ENCODE measurements around the gene NDUFAF2.
A peak's percentile ranks its signal among the peaks of the same experiment; 100 is the strongest.

The NDUFAF2 gene

GRCh38 chr5:61176631-61177030 lies 231.6 kb downstream of the NDUFAF2 start:
- DNase-seq (ENCODE audit: low read depth in 2 of 2), result no peak
- H3K4me3 ChIP-seq (replicated peaks in 1 of 2; ENCODE audit: low read depth in 2 of 2, low read length in 2 of 2), result no peak overlapping the region
- TF ChIP-seq CTCF (IDR thresholded peaks at IDR 0.05; ENCODE audit: low read depth, low read length), result no peak

- H3K4me3 ChIP-seq (replicated peaks in 1 of 2; ENCODE audit: low read depth in 2 of 2, low read length in 2 of 2), result no peak overlapping the region
- DNase-seq (ENCODE audit: low read depth in 2 of 2), result no peak
- no peak for TF ChIP-seq CTCF (IDR thresholded peaks at IDR 0.05; ENCODE audit: low read depth, low read length)
These were observed 232.1 kb downstream of the NDUFAF2 start for GRCh38 chr5:61177070-61177469.

- DNase-seq (ENCODE audit: low read depth in 2 of 2), result no peak
- no peak overlapping the region for H3K4me3 ChIP-seq (replicated peaks in 1 of 2; ENCODE audit: low read depth in 2 of 2, low read length in 2 of 2)
- TF ChIP-seq CTCF (IDR thresholded peaks at IDR 0.05; ENCODE audit: low read depth, low read length), result no peak
These were observed 232.7 kb downstream of the NDUFAF2 start for GRCh38 chr5:61177716-61178115.

GRCh38 chr5:61178702-61179101 lies 233.7 kb downstream of the NDUFAF2 start:
- no peak for TF ChIP-seq CTCF (IDR thresholded peaks at IDR 0.05; ENCODE audit: low read depth, low read length)
- no peak overlapping the region for H3K4me3 ChIP-seq (replicated peaks in 1 of 2; ENCODE audit: low read depth in 2 of 2, low read length in 2 of 2)
- no peak for DNase-seq (ENCODE audit: low read depth in 2 of 2)

- peak overlapping the region; percentile 3 to 15 for H3K4me3 ChIP-seq (replicated peaks in 1 of 2; ENCODE audit: low read depth in 2 of 2, low read length in 2 of 2)
- no peak for TF ChIP-seq CTCF (IDR thresholded peaks at IDR 0.05; ENCODE audit: low read depth, low read length)
- peak in 1 of 2 donors; percentile 28 for DNase-seq (ENCODE audit: low read depth in 2 of 2)
These were observed 235.9 kb downstream of the NDUFAF2 start for GRCh38 chr5:61180886-61181285.

GRCh38 chr5:61182449-61182848 lies 237.4 kb downstream of the NDUFAF2 start:
- peak; percentile 38 to 46 for DNase-seq (ENCODE audit: low read depth in 2 of 2)
- H3K4me3 ChIP-seq (replicated peaks in 1 of 2; ENCODE audit: low read depth in 2 of 2, low read length in 2 of 2), result no peak overlapping the region
- no peak for TF ChIP-seq CTCF (IDR thresholded peaks at IDR 0.05; ENCODE audit: low read depth, low read length)

- TF ChIP-seq CTCF (IDR thresholded peaks at IDR 0.05; ENCODE audit: low read depth, low read length), result no peak
- no peak overlapping the region for H3K4me3 ChIP-seq (replicated peaks in 1 of 2; ENCODE audit: low read depth in 2 of 2, low read length in 2 of 2)
- DNase-seq (ENCODE audit: low read depth in 2 of 2), result no peak
These were observed 238.5 kb downstream of the NDUFAF2 start for GRCh38 chr5:61183538-61183937.
